Astrocyte (in vitro differentiated cells and primary cell): ENCODE measurements around the gene GOLGA6L9. TPM values are rescaled to one million over a fixed set of nuclear protein-coding genes. Genes with fewer than 3 reads are reported as not detected.
A peak's percentile ranks its signal among the peaks of the same experiment; 100 is the strongest.
"Not testable (repeated sequence)": the region's sequence is repeated elsewhere in the genome, so short reads cannot be mapped to it uniquely, and the experiment has no call there.

Experiments used
- DNase-seq: peaks from one replicate; pipeline ENCODE4 v3.0.0-alpha.2; 2010; ENCODE audit warnings: low read depth
- FAIRE-seq: peaks from 2 replicates; lab custom pipeline; 2011; peaks lifted over from hg19 to GRCh38; lab: Jason Lieb, UNC
- H2AFZ ChIP-seq: 2 replicates; pipeline ENCODE4 v1.6.0; 2012; ENCODE audit warnings: low read depth, low read length, inconsistent platforms
- H3K27ac ChIP-seq: 2 replicates; pipeline ENCODE4 v1.5.1; 2011; ENCODE audit warnings: low read depth, low read length, inconsistent platforms
- H3K27me3 ChIP-seq: 2 replicates; pipeline ENCODE4 v1.6.0; 2011; ENCODE audit warnings: low read length, inconsistent platforms; ENCODE audit not compliant: insufficient read depth
- H3K36me3 ChIP-seq: 2 replicates; pipeline ENCODE4 v1.5.1; 2011; ENCODE audit warnings: low read length, inconsistent platforms; ENCODE audit not compliant: insufficient read depth
- H3K4me1 ChIP-seq: 2 replicates; pipeline ENCODE4 v1.5.1; 2011; ENCODE audit warnings: low read length, inconsistent platforms; ENCODE audit not compliant: insufficient read depth
- H3K4me2 ChIP-seq: 2 replicates; pipeline ENCODE4 v1.6.0; 2012; ENCODE audit warnings: low read length, inconsistent platforms
- H3K4me3 ChIP-seq: 2 replicates; pipeline ENCODE4 v1.5.1; 2011; ENCODE audit warnings: low read depth, mild to moderate bottlenecking, low read length, inconsistent platforms; ENCODE audit not compliant: insufficient read depth
- H3K79me2 ChIP-seq: 2 replicates; pipeline ENCODE4 v1.6.0; 2012; ENCODE audit warnings: mild to moderate bottlenecking, low read length, inconsistent platforms; ENCODE audit not compliant: insufficient read depth
- H3K9ac ChIP-seq: 2 replicates; pipeline ENCODE4 v1.6.0; 2012; ENCODE audit warnings: mild to moderate bottlenecking, low read length, inconsistent platforms
- H3K9me3 ChIP-seq: 2 replicates; pipeline ENCODE4 v1.5.1; 2012; ENCODE audit warnings: low read depth, mild to moderate bottlenecking, low read length, inconsistent platforms; ENCODE audit not compliant: insufficient read depth
- H4K20me1 ChIP-seq: 2 replicates; pipeline ENCODE4 v1.6.0; 2012; ENCODE audit warnings: low read length, inconsistent platforms; ENCODE audit not compliant: insufficient read depth
- H3K27ac Mint-ChIP-seq: one replicate; pipeline ENCODE4 v1.8.0; 2021; ENCODE audit warnings: mild to moderate bottlenecking, mixed read lengths; ENCODE audit not compliant: unreplicated experiment
- H3K27me3 Mint-ChIP-seq: one replicate; pipeline ENCODE4 v1.8.0; 2021; ENCODE audit warnings: low read depth, mixed read lengths; ENCODE audit not compliant: unreplicated experiment
- H3K36me3 Mint-ChIP-seq: one replicate; pipeline ENCODE4 v1.8.0; 2021; ENCODE audit warnings: low read depth, mixed read lengths; ENCODE audit not compliant: unreplicated experiment
- H3K4me1 Mint-ChIP-seq: one replicate; pipeline ENCODE4 v1.8.0; 2021; ENCODE audit warnings: low read depth, mixed read lengths; ENCODE audit not compliant: unreplicated experiment
- H3K4me3 Mint-ChIP-seq: one replicate; pipeline ENCODE4 v1.8.0; 2021; ENCODE audit warnings: mild to moderate bottlenecking, moderate library complexity, mixed read lengths; ENCODE audit not compliant: unreplicated experiment
- H3K9me3 Mint-ChIP-seq: one replicate; pipeline ENCODE4 v1.8.0; 2021; ENCODE audit warnings: mild to moderate bottlenecking, mixed read lengths; ENCODE audit not compliant: unreplicated experiment
- total RNA-seq: library from RNA; stranded (reverse); gene quantifications from 2 replicates; pipeline ENCODE4 v1.2.1, GENCODE V29; 2021

GOLGA6L9 gene
- total RNA-seq, 1 donor from 2014 or later: 5.2 TPM

DNA sequence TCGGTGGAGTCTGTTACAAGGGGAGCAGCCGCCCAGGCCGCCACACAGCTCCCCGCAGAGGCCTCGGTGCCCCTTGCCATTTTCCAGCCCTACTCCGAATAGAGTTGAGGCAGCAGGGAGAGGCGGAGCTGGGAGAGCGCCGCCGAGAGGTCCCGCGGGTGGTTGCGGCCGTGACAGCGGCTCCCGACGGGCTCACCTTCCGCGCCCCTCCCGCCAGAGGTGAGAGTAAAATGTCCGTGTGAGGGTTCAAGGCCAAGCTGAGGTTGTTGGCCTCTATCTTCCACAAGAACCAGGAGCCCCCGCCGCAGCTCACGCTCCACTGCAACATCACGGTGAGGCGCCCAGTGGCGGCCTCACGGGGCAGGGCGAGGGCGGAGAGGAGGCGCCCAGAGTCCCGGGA lies 15.8 kb downstream of the GOLGA6L9 start:
- H3K4me1 Mint-ChIP-seq, H3K9me3 ChIP-seq, H3K36me3 Mint-ChIP-seq, H3K9me3 Mint-ChIP-seq, H3K27me3 Mint-ChIP-seq, H3K4me1 ChIP-seq, H3K27me3 ChIP-seq, DNase-seq, H4K20me1 ChIP-seq, H3K27ac ChIP-seq, H3K4me3 Mint-ChIP-seq, H3K27ac Mint-ChIP-seq, FAIRE-seq, H3K36me3 ChIP-seq, H3K79me2 ChIP-seq: not testable (repeated sequence)
- Histone ChIP-seq H3K4me3 (peak overlapping the region; percentile 23), H3K9ac (peak overlapping the region; percentile 59), H3K4me2 (peak overlapping the region; percentile 69), H2AFZ (peak overlapping the region; percentile 56)

DNA sequence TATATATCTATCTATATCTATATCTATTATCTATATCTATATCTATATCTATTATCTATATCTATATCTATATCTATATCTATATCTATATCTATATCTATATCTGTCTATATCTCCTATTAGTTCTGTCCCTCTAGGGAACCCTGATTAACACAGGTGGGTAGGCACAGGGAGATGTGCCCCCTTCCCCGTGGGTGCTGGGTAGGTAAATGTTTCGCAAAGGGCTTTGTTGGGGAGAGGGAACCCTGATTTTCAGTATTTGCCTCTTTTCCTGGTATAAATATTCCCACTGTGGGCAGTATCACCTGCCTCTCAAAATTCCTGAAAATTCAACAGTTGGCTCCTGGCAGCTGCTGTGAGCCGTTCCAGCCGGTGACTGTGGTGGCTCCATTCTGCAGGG lies 27.7 kb downstream of the GOLGA6L9 start:
- H3K9ac ChIP-seq, H3K4me1 ChIP-seq, H3K4me3 ChIP-seq, H3K9me3 Mint-ChIP-seq, H3K27me3 Mint-ChIP-seq, H3K27me3 ChIP-seq, H3K4me1 Mint-ChIP-seq, H3K27ac ChIP-seq, H3K36me3 ChIP-seq, DNase-seq, H3K4me3 Mint-ChIP-seq, H3K79me2 ChIP-seq, H2AFZ ChIP-seq, FAIRE-seq, H4K20me1 ChIP-seq, H3K36me3 Mint-ChIP-seq, H3K9me3 ChIP-seq, H3K27ac Mint-ChIP-seq, H3K4me2 ChIP-seq: not testable (repeated sequence)

DNA sequence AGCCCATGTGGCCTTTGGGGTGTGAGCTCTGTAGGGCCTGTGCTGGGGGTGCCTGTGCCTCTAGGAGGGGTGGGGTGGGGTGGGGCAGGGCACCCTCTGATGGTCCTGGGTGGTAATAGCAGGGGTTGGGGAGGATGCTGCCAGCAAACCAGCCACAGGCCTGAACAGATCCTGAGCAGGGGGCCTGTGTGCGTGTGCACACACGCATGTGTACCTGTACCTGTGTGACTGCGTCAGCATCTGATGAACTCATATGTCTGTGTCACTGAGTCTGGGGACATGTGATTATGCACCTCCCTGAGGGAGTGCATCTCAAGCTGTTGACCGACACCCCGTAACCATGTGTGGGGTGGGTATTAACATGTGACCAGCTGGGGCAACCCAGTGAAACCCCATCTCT lies 36.0 kb downstream of the GOLGA6L9 start:
- not testable (repeated sequence) for H3K27me3 Mint-ChIP-seq, H3K27ac Mint-ChIP-seq, H3K79me2 ChIP-seq, H3K27me3 ChIP-seq, H3K4me1 ChIP-seq, H3K9ac ChIP-seq, H3K9me3 Mint-ChIP-seq, FAIRE-seq, H3K27ac ChIP-seq, H3K9me3 ChIP-seq, H3K36me3 ChIP-seq, H3K4me3 ChIP-seq, H4K20me1 ChIP-seq, H2AFZ ChIP-seq, H3K4me2 ChIP-seq, H3K4me3 Mint-ChIP-seq, H3K4me1 Mint-ChIP-seq, DNase-seq, H3K36me3 Mint-ChIP-seq

DNA sequence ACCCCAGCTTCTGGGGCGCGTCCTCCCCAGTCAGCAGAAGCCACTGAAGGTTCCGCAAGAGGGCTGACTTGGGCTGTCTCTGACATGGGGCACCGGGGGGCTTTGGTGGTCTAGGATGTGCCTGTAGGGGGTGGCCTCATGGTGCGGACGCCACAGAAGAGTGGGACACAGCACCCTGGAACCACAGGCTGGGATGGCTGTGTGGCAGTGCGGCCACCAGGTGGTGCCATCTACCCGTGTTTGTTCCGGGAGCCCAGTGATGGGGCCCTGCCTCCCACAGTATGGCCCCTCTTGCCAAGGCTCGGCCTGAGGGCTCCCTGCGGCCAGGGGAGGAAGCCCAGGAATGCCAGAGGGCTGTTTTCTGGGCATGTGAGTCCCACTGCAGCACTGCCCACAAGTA lies 38.6 kb downstream of the GOLGA6L9 start:
- DNase-seq, H3K4me3 Mint-ChIP-seq, H3K9me3 Mint-ChIP-seq, H3K4me3 ChIP-seq, H3K36me3 ChIP-seq, H3K27ac ChIP-seq, H3K4me2 ChIP-seq, H3K4me1 Mint-ChIP-seq, H3K79me2 ChIP-seq, H3K27ac Mint-ChIP-seq, H2AFZ ChIP-seq, H3K36me3 Mint-ChIP-seq, H3K4me1 ChIP-seq, H3K27me3 Mint-ChIP-seq, FAIRE-seq, H3K27me3 ChIP-seq, H4K20me1 ChIP-seq, H3K9me3 ChIP-seq, H3K9ac ChIP-seq: not testable (repeated sequence)

DNA sequence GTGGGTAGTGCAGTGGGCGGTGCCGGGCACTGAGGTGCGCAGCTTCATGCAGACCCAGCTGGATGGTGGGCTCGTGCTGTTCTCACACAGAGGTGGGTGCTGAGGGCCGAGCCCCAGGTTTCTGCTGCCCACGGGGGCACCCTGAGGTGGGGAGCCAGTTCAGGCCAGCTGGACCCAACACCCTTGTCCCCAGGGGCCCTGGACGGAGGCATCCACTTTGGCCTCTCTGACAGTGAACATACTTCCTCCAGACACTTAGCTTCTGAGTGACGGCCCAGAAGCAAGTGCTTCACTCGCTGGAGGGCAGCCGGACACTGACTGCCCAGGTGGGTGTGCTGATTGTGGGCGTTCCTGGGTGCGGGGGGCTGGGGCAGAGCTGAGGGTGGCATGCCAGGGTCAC lies 39.8 kb downstream of the GOLGA6L9 start:
- H3K4me2 ChIP-seq, H3K4me3 Mint-ChIP-seq, H3K4me1 ChIP-seq, H3K9ac ChIP-seq, H3K9me3 Mint-ChIP-seq, H4K20me1 ChIP-seq, H2AFZ ChIP-seq, H3K9me3 ChIP-seq, H3K27me3 Mint-ChIP-seq, H3K27ac Mint-ChIP-seq, H3K36me3 Mint-ChIP-seq, H3K27ac ChIP-seq, H3K4me3 ChIP-seq, H3K36me3 ChIP-seq, H3K4me1 Mint-ChIP-seq, FAIRE-seq, H3K27me3 ChIP-seq, DNase-seq, H3K79me2 ChIP-seq: not testable (repeated sequence)

DNA sequence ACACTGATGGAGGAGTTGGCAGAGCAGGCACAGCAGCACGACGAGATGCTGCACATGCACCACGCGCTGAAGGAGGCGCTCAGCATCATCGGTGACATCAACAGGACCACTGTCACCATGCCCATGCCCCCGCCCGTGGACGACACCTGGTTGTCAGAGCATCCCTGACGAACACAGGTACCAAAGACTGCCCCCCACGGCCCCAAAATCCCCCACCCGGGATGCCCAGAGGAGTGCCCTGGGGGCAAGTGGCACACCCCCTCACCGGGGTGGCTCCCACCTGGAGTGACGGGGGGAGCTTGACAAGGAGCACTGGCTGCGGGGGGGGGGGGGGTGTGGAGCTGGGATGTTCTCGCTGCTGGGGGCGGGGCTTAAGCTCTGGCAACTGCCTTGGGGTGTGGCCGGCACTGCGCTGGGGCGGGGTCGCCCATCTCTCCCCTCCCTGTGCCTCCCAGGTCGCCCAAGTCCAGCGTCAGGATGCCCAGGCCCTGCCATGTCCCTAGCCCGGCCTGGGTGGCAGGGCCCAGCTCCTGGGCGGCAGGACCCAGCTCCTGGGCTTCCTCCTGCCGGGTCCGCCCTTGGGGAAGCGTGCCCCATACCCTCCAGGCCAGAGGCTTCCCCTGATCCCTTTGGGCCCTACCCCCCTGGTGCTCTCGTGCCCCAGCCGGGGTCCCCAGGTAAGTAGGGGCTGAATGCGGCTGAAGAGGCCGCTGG lies 42.8 kb downstream of the GOLGA6L9 start:
- DNase-seq, H3K79me2 ChIP-seq, H3K27me3 Mint-ChIP-seq, H3K27me3 ChIP-seq, H3K4me1 ChIP-seq, H2AFZ ChIP-seq, H3K27ac ChIP-seq, H3K9me3 Mint-ChIP-seq, FAIRE-seq, H3K36me3 Mint-ChIP-seq, H4K20me1 ChIP-seq, H3K9me3 ChIP-seq, H3K27ac Mint-ChIP-seq, H3K4me2 ChIP-seq, H3K9ac ChIP-seq, H3K4me3 ChIP-seq, H3K4me1 Mint-ChIP-seq, H3K36me3 ChIP-seq, H3K4me3 Mint-ChIP-seq: not testable (repeated sequence)
